Thymus (tissue), 11 donors: ENCODE results near the gene MYCBP. TPM values are rescaled to one million over a fixed set of nuclear protein-coding genes. Genes with fewer than 3 reads are reported as not detected.

Source experiments
- DNase-seq, 9 donors: peaks; one replicate each; pipeline ENCODE4 v3.0.0-alpha.2; 2013; ENCODE audit warnings: low spot score in 9 of 9, low read depth in 6 of 9, missing footprints in 1 of 9
- H3K27ac ChIP-seq, 2 donors: one replicate each; pipeline ENCODE4 v1.5.1; 2013; ENCODE audit warnings: control low read depth in 1 of 2, low read depth in 1 of 2, low read length in 1 of 2, mild to moderate bottlenecking in 1 of 2, moderate library complexity in 1 of 2
- H3K27me3 ChIP-seq, 2 donors: one replicate each; pipeline ENCODE4 v1.5.1; 2013; ENCODE audit warnings: low read length in 1 of 2; ENCODE audit not compliant: control insufficient read depth in 2 of 2, insufficient read depth in 1 of 2
- H3K36me3 ChIP-seq, 2 donors: one replicate each; pipeline ENCODE4 v1.5.1; 2013; ENCODE audit warnings: low read length in 1 of 2, mild to moderate bottlenecking in 1 of 2, moderate library complexity in 1 of 2; ENCODE audit not compliant: control insufficient read depth in 2 of 2, insufficient read depth in 2 of 2
- H3K4me1 ChIP-seq, 2 donors: one replicate each; pipeline ENCODE4 v1.5.1; 2013; ENCODE audit warnings: low read length in 2 of 2; ENCODE audit not compliant: control insufficient read depth in 2 of 2, insufficient read depth in 2 of 2
- H3K4me3 ChIP-seq, 2 donors: one replicate each; pipeline ENCODE4 v1.5.1; 2013; ENCODE audit warnings: low read length in 2 of 2, control low read depth in 1 of 2, mild to moderate bottlenecking in 1 of 2
- H3K9me3 ChIP-seq, 2 donors: one replicate each; pipeline ENCODE4 v1.5.1; 2013; ENCODE audit warnings: low read length in 1 of 2, mild to moderate bottlenecking in 1 of 2; ENCODE audit not compliant: control insufficient read depth in 2 of 2, insufficient read depth in 1 of 2
- WGBS: extraction: QIAGEN DNeasy Blood & Tissue Kit; methylation state at CpG from one replicate; pipeline ENCODE4 v1.1.7; 2013; 5-methylcytosine and 5-hydroxymethylcytosine counted together
- polyA plus RNA-seq: library from polyadenylated mRNA; stranded (reverse); fragments of 200-250 nt; gene quantifications from one replicate; pipeline ENCODE4 v1.2.3, GENCODE V29; 2013
- total RNA-seq: library from RNA; stranded (reverse); fragments of 120-200 nt; gene quantifications from one replicate; pipeline ENCODE4 v1.2.4, GENCODE V29; 2013
- donor health status: healthy.

The MYCBP gene
- total and polyA plus RNA-seq, 2 donors = 15.6 to 21.2 TPM

DNA sequence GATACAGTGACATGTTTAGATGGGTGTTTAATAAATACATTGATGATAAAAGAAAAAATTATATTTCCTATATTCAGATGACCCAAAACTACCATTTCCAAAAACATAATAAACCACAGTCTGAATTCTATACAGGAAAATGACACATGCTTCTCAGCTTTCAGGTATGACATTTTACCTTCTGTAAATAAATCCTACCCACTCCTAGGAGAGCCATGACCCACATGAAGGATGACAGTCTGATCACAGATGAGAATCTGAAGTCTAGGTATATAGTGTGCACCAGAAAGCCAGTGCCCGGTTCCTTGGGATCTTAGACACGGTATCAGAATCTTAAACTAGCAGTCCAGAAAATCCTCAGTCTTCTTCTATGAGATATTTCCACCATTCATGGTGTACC, 11.9 kb upstream of the MYCBP start:
- Histone ChIP-seq H3K9me3 (no peaks in the 10 kb centered on the region), H3K36me3 (no peaks in the 10 kb centered on the region), H3K27ac (no peak overlapping the region), H3K27me3 (no peaks in the 10 kb centered on the region), H3K4me3 (no peak overlapping the region), H3K4me1 (no peaks in the 10 kb centered on the region)
- no peak for DNase-seq
- 97% methylated on average over 2 of the region's 2 CpGs for WGBS

- Histone ChIP-seq H3K27me3 (no peaks in the 10 kb centered on the region), H3K4me3 (no peak within 1 kb of the TSS), H3K27ac (no peak within 1 kb of the TSS), H3K36me3 (no peaks in the 10 kb centered on the region), H3K9me3 (no peaks in the 10 kb centered on the region), H3K4me1 (no peaks in the 10 kb centered on the region)
- DNase-seq = no peak
These were observed 8.3 kb upstream of the MYCBP start, which contains the start of gene GJA9 for GRCh38 chr1:38881487-38881886. Gene GJA9 (minus strand): TSS chr1:38881587. CDS start chr1:38876098, 5,489 bp downstream.

DNA sequence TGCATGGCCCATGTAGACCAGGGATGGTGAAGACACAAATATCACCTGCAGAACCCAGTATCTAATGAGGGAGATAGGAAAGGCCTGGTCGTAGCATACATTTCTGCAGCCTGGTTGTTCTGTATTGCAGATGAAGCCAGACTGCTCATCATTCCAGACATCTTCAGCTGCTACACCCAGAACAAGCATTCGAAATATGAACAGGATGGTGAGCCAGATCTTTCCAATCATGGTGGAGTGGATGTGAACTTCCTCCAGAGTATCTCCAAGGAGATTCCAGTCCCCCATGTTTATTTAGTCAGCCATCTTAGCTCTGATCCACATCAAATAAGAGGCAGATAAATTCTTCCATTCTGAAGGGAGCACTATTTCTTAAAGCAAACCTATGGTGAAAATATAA, 2.7 kb upstream of the MYCBP start:
- Histone ChIP-seq H3K4me1 (peaks cover 4 to 9% of the 10 kb centered on the region in 2 donors), H3K27ac (no peak overlapping the region), H3K36me3 (no peaks in the 10 kb centered on the region), H3K9me3 (no peaks in the 10 kb centered on the region), H3K27me3 (no peaks in the 10 kb centered on the region), H3K4me3 (no peak overlapping the region)
- WGBS = 95% methylated on average over 2 of the region's 2 CpGs
- DNase-seq = no peak

DNA sequence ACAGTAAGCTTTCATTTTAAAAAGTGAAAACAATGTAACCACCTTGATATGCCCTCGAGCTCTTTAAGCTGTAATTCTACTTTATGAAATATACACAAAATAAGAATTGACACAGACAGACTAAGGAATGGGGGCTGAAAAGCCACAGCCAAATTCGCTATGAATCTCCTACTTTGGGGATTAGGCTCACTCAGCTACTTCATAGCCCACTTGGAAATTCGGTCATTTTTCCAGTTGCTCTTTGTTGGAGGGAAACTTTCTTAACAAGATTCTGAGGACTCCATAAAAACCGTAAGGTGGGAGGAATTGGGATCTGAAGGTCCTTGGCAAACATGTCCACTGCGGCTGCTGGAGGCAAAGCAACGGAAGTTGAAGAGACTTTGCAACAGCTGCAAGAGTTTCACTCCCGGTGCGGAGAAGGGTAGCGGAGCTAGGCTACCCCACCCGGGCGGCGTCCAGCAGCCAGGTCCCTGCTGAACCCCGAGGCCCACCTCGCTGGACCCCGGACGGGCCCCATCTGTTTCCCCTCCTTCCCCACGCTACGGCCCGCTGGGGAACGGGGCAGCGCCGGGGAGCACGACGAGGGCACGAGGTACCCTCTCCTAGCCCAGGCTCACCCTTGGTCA, 634 bp downstream of the MYCBP start:
- H3K9me3 ChIP-seq = no peaks in the 10 kb centered on the region
- 7% methylated on average over 25 of the region's 25 CpGs for WGBS
- H3K27me3 ChIP-seq = no peaks in the 10 kb centered on the region
- DNase-seq = peak in 5 of 9 donors; percentile 3 to 51 (median 27)
- H3K4me3 ChIP-seq = peak overlapping the region; percentile 79 to 91
- peaks cover 0 to 4% of the 10 kb centered on the region in 2 donors for H3K36me3 ChIP-seq
- H3K27ac ChIP-seq = peak overlapping the region; percentile 21 to 62
- H3K4me1 ChIP-seq = peaks cover 4 to 9% of the 10 kb centered on the region in 2 donors

GRCh38 chr1:38870996-38871395, 2.2 kb downstream of the MYCBP start:
- Histone ChIP-seq H3K4me1 (peaks cover 4 to 9% of the 10 kb centered on the region in 2 donors), H3K9me3 (no peaks in the 10 kb centered on the region), H3K4me3 (no peak overlapping the region), H3K27ac (no peak overlapping the region), H3K27me3 (no peaks in the 10 kb centered on the region), H3K36me3 (peaks cover 0 to 4% of the 10 kb centered on the region in 2 donors)
- no peak for DNase-seq
- WGBS = 97% methylated on average over 8 of the region's 8 CpGs

- no peak overlapping the region for H3K27ac ChIP-seq
- peaks cover 5 to 8% of the 10 kb centered on the region in 2 donors for H3K36me3 ChIP-seq
- H3K4me1 ChIP-seq = no peaks in the 10 kb centered on the region
- H3K4me3 ChIP-seq = no peak overlapping the region
- H3K9me3 ChIP-seq = no peaks in the 10 kb centered on the region
- WGBS = 97% methylated on average over 8 of the region's 8 CpGs
- no peak for DNase-seq
- no peaks in the 10 kb centered on the region for H3K27me3 ChIP-seq
These were observed 5.9 kb downstream of the MYCBP start for GRCh38 chr1:38867208-38867607.

DNA sequence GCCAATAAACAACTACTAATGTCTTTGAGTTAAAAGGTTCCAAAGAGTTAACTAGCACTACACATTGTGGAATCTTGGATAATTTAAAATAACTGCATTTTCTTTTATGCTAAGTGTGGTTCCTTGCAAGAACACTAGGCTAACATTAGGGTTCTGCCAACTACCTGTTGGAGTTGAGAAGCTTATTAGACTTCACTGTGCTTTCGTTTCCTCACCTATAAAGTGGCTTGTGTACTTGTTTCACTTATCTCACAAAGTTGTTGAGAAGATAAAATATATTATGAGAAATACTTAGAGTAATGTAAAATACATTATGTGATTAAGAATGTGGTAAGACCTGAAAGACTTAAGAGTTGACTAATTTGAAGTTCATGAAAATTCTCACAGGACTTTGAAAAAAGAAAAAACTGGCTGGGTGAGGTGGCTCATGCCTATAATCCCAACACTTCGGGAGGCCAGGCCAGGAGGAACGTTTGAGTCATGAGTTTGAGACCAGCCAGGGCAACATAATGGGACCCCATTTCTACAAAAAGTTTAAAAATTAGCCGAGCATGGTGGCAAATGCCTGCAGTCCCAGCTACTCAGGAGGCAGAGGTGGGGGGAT, 7.9 kb downstream of the MYCBP start:
- Histone ChIP-seq H3K27ac (no peak overlapping the region), H3K27me3 (no peaks in the 10 kb centered on the region), H3K36me3 (peaks cover 5 to 8% of the 10 kb centered on the region in 2 donors), H3K4me3 (no peak overlapping the region), H3K9me3 (no peaks in the 10 kb centered on the region), H3K4me1 (peaks cover 3 to 7% of the 10 kb centered on the region in 2 donors)
- no peak for DNase-seq
- WGBS = 97% methylated on average over 4 of the region's 4 CpGs

GRCh38 chr1:38860454-38860795, 12.7 kb downstream of the MYCBP start:
- no peak for DNase-seq

GRCh38 chr1:38859561-38860453, 13.3 kb downstream of the MYCBP start, which contains the start of gene RRAGC:
Gene RRAGC (minus strand): TSS chr1:38859772. CDS start chr1:38859646, 126 bp downstream.
- peak; percentile 84 to 98 (median 94) for DNase-seq
- peaks cover 5 to 10% of the 10 kb centered on the region in 2 donors for H3K36me3 ChIP-seq
- H3K4me3 ChIP-seq = peak within 1 kb of the TSS; percentile 71 to 83
- peak within 1 kb of the TSS; percentile 53 to 82 for H3K27ac ChIP-seq
- H3K4me1 ChIP-seq = peaks cover 14 to 19% of the 10 kb centered on the region in 2 donors
- H3K9me3 ChIP-seq = no peaks in the 10 kb centered on the region
- WGBS = under 1% methylated on average over 69 of the region's 70 CpGs
- H3K27me3 ChIP-seq = no peaks in the 10 kb centered on the region

More at GRCh38 chr1:38860454-38860795, 12.7 kb downstream of the MYCBP start:
- Histone ChIP-seq H3K27ac (no peak overlapping the region), H3K4me3 (peak overlapping the region; percentile 63 to 83), H3K4me1 (peaks cover 14 to 19% of the 10 kb centered on the region in 2 donors), H3K9me3 (no peaks in the 10 kb centered on the region), H3K36me3 (peaks cover 4 to 6% of the 10 kb centered on the region in 2 donors), H3K27me3 (no peaks in the 10 kb centered on the region)
- WGBS = 24% methylated on average over 6 of the region's 6 CpGs
